ENCODE data around the gene IFT20.

The IFT20 gene

DNA sequence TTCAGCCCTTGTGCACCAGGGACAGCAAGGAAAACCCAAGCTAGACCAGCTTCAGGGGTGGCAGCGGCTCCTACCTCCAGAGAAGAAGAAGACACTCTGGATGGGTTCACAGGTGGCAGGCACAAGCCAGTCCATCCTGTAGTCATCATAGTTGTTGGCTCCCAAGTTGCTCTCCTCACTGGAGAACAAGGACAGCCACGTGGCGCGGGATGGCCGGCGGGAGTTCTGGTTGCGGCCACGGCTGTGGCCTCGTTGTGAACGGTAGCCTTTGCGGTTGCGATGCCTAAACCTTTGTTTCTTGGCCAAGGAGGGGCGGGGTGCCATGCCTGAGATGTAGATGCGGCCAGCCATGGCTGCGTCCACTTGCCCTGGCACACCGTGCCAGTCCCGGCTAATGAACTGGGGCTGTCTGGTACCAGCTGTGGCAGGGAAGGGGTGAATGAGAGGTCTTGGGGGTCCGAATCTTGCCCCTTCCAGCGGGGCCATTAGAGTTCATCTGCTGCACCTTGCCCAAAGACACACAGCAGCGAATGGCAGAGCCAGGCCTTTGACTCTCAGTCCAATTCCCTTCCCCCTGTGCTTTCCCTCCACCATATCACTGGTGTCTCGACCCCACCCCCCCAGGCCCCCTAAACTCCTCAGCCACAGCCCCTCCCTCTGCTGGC, 32.5 kb upstream of the IFT20 start (continued):
- TF ChIP-seq, protein P1, sequence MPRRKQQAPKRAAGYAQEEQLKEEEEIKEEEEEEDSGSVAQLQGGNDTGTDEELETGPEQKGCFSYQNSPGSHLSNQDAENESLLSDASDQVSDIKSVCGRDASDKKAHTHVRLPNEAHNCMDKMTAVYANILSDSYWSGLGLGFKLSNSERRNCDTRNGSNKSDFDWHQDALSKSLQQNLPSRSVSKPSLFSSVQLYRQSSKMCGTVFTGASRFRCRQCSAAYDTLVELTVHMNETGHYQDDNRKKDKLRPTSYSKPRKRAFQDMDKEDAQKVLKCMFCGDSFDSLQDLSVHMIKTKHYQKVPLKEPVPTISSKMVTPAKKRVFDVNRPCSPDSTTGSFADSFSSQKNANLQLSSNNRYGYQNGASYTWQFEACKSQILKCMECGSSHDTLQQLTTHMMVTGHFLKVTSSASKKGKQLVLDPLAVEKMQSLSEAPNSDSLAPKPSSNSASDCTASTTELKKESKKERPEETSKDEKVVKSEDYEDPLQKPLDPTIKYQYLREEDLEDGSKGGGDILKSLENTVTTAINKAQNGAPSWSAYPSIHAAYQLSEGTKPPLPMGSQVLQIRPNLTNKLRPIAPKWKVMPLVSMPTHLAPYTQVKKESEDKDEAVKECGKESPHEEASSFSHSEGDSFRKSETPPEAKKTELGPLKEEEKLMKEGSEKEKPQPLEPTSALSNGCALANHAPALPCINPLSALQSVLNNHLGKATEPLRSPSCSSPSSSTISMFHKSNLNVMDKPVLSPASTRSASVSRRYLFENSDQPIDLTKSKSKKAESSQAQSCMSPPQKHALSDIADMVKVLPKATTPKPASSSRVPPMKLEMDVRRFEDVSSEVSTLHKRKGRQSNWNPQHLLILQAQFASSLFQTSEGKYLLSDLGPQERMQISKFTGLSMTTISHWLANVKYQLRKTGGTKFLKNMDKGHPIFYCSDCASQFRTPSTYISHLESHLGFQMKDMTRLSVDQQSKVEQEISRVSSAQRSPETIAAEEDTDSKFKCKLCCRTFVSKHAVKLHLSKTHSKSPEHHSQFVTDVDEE (CRISPR knock-in tag; IDR thresholded peaks at IDR 0.05), result no peak
- TF ChIP-seq, protein P2, sequence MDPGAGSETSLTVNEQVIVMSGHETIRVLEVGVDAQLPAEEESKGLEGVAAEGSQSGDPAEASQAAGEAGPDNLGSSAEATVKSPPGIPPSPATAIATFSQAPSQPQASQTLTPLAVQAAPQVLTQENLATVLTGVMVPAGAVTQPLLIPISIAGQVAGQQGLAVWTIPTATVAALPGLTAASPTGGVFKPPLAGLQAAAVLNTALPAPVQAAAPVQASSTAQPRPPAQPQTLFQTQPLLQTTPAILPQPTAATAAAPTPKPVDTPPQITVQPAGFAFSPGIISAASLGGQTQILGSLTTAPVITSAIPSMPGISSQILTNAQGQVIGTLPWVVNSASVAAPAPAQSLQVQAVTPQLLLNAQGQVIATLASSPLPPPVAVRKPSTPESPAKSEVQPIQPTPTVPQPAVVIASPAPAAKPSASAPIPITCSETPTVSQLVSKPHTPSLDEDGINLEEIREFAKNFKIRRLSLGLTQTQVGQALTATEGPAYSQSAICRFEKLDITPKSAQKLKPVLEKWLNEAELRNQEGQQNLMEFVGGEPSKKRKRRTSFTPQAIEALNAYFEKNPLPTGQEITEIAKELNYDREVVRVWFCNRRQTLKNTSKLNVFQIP (CRISPR knock-in tag; IDR thresholded peaks at IDR 0.05; ENCODE audit: borderline replicate concordance, low read depth), result no peak
- TF ChIP-seq, protein P3, sequence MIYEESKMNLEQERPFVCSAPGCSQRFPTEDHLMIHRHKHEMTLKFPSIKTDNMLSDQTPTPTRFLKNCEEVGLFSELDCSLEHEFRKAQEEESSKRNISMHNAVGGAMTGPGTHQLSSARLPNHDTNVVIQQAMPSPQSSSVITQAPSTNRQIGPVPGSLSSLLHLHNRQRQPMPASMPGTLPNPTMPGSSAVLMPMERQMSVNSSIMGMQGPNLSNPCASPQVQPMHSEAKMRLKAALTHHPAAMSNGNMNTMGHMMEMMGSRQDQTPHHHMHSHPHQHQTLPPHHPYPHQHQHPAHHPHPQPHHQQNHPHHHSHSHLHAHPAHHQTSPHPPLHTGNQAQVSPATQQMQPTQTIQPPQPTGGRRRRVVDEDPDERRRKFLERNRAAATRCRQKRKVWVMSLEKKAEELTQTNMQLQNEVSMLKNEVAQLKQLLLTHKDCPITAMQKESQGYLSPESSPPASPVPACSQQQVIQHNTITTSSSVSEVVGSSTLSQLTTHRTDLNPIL (CRISPR knock-in tag; IDR thresholded peaks at IDR 0.05; ENCODE audit: low read depth), result no peak

DNA sequence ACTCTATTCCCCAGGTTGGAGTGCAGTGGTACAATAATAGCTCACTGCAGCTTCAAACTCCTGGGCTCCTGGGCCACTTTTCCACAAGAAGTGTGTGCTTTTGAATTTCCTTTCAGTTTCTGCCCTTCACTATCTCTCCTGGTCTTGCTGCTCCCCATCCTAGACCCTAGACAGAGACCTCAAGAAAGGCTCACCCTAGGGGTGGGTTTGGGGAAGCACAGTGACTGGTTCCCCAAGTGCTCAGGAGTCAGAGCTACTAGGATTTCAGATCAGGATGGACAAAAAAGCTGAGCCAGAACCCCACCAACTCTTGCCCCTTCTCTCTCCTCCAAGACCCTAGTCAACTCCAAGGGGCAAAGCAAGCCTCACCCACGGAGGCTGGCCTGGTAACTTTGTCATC, 31.3 kb upstream of the IFT20 start:
- ATAC-seq, result no peak
- TF ChIP-seq ZC3H10 (CRISPR knock-in tag; IDR thresholded peaks at IDR 0.05), result no peak
- no peak for TF ChIP-seq ESRRG (CRISPR knock-in tag; IDR thresholded peaks at IDR 0.05)
- TF ChIP-seq RARB (CRISPR knock-in tag; IDR thresholded peaks at IDR 0.05), result no peak
- TF ChIP-seq TCF4 (CRISPR knock-in tag; IDR thresholded peaks at IDR 0.05; ENCODE audit: borderline replicate concordance), result no peak
- TF ChIP-seq, protein P1 (CRISPR knock-in tag; IDR thresholded peaks at IDR 0.05), result no peak

DNA sequence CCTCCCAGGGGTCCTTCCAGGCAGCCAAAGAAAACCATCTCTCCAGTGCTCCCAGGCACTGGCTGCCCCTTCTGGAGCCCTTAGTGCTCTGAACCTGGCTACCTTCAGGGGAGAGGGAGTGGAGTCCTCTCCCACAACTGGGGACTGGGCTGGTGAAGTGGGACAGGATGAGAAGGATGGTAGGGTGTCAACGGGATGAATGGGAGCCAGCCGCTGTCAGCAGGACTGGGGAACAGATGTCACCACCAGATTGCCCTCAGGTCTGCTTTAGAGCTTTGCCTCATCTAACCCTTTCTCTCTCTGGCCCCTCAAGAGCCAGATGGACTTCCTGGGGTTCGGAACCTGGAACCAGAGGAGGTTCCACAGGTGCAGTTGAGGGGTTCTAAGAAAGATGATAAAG, 30.2 kb upstream of the IFT20 start:
- TF ChIP-seq ZNF8 (CRISPR knock-in tag; IDR thresholded peaks at IDR 0.05) (no peak), CSDC2 (CRISPR knock-in tag; IDR thresholded peaks at IDR 0.05) (no peak), SNAI2 (CRISPR knock-in tag; IDR thresholded peaks at IDR 0.05) (no peak), ZNF70 (CRISPR knock-in tag; IDR thresholded peaks at IDR 0.05) (no peak), ZNF565 (CRISPR knock-in tag; conservative IDR thresholded peaks at IDR 0.05; ENCODE audit: low read depth) (no peak), ARNTL (CRISPR knock-in tag; IDR thresholded peaks at IDR 0.05; ENCODE audit: borderline replicate concordance, low read depth) (no peak)
- ATAC-seq, result no peak

DNA sequence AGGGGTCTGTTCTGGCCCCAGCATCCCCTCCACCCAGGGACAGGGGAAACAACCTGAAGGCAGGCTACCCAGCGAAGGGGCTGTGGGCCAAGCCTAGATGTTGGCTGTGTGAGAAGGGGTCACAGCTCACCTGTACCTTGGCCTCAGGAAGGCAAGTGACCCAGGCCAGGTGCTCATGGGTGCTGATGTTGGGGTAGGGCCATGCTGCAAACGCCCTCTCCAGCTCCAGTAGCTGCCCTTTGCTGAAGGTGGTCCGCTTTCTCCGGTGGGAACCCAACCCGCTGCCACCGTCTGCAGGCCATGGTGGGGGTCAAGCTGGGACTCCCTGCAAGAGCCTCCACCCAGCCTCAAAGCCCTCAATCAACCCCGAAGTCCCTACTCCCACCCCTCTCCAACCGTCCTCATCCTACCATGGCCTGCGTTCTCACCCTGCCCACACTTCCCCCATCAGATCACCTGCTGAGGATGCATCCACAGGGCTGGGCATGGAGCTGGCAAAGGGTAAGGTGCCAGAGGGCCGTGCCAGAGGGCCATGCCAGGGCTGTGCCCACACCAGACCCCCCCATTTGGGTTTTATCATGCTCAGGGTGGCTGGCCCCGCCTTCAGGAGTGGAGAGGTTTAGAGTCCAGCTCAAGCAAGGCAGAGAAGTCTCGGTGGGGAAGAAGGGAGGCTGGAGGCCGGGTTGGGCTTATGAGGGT, 29.5 kb upstream of the IFT20 start, which contains the start of gene SEBOX:
Gene SEBOX (minus strand): TSS at position 535 of the 699 bp plus-strand sequence. CDS start 48 bp downstream, at position 487.
- ATAC-seq, result no peak
- TF ChIP-seq, protein P2 (CRISPR knock-in tag; IDR thresholded peaks at IDR 0.05; ENCODE audit: borderline replicate concordance, low read depth), result no peak
- no peak for TF ChIP-seq OSR1 (CRISPR knock-in tag; IDR thresholded peaks at IDR 0.05)
- no peak for TF ChIP-seq TCF4 (CRISPR knock-in tag; IDR thresholded peaks at IDR 0.05; ENCODE audit: borderline replicate concordance)
- TF ChIP-seq, protein P4, sequence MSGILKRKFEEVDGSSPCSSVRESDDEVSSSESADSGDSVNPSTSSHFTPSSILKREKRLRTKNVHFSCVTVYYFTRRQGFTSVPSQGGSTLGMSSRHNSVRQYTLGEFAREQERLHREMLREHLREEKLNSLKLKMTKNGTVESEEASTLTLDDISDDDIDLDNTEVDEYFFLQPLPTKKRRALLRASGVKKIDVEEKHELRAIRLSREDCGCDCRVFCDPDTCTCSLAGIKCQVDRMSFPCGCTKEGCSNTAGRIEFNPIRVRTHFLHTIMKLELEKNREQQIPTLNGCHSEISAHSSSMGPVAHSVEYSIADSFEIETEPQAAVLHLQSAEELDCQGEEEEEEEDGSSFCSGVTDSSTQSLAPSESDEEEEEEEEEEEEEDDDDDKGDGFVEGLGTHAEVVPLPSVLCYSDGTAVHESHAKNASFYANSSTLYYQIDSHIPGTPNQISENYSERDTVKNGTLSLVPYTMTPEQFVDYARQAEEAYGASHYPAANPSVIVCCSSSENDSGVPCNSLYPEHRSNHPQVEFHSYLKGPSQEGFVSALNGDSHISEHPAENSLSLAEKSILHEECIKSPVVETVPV (CRISPR knock-in tag; IDR thresholded peaks at IDR 0.05), result no peak
- TF ChIP-seq ARNTL (CRISPR knock-in tag; IDR thresholded peaks at IDR 0.05; ENCODE audit: borderline replicate concordance, low read depth), result no peak
- TF ChIP-seq ISL1 (CRISPR knock-in tag; IDR thresholded peaks at IDR 0.05), result no peak
- no peak for TF ChIP-seq ZC3H10 (CRISPR knock-in tag; IDR thresholded peaks at IDR 0.05)
- TF ChIP-seq ZFP3 (CRISPR knock-in tag; IDR thresholded peaks at IDR 0.05), result no peak
- TF ChIP-seq SNAI2 (CRISPR knock-in tag; IDR thresholded peaks at IDR 0.05), result no peak
- no peak for TF ChIP-seq ZNF70 (CRISPR knock-in tag; IDR thresholded peaks at IDR 0.05)
- no peak for TF ChIP-seq GLIS3 (CRISPR knock-in tag; IDR thresholded peaks at IDR 0.05)
- TF ChIP-seq, protein P1 (CRISPR knock-in tag; IDR thresholded peaks at IDR 0.05), result no peak
- no peak for TF ChIP-seq ZNF8 (CRISPR knock-in tag; IDR thresholded peaks at IDR 0.05)

Data from SK-N-SH treated with all-trans-retinoic acid at 6 μM for 48 hours (cell line).